Uterus (tissue), 2 donors: ENCODE results near the gene MYO15A.

ENCODE experiments used
- CTCF ChIP-seq, 4 experiments: fragments of 200-600 bp in 2 of 4; fragments of 450-650 bp in 2 of 4; sonication (generic) in 2 of 4; IDR thresholded peaks; one replicate each; pipeline ENCODE4 v1.5.1; 2016 to 2019; ENCODE audit warnings: antibody characterized with exemption in 4 of 4, mild to moderate bottlenecking in 2 of 4, moderate library complexity in 1 of 4
- POLR2A ChIP-seq, 2 donors: fragments of 450-650 bp; IDR thresholded peaks; one replicate each; pipeline ENCODE4 v1.6.1; 2016; ENCODE audit warnings: antibody characterized with exemption in 2 of 2, mild to moderate bottlenecking in 1 of 2, moderate library complexity in 1 of 2

- no peak for TF ChIP-seq CTCF (IDR thresholded peaks at IDR 0.05)
- TF ChIP-seq POLR2A (IDR thresholded peaks at IDR 0.05) = no peak
These were observed 47.8 kb downstream of the MYO15A start for GRCh38 chr17:18156171-18156975.
